Measurements from ENCODE around the gene IL31RA.
"Not testable (repeated sequence)": the region's sequence is repeated elsewhere in the genome, so short reads cannot be mapped to it uniquely, and the experiment has no call there.

DNA sequence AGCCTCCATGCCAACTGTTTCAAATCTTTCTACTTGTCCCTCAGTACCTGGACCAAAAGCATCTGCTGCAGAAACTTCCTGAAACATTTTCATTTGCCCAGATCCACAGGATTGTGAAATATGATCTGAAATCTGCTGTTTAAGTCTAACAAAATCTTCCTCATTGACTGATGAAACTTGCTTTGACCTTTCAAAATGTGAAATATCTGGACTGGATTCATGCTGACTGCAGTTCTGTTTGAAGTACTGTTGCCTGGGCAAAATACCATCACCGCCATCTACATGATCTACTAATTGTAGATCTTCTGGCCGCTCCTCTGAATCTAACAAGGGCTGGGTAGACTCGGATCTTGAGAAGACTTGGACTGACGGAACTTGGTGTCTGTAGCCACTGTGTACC, 90.0 kb downstream of the IL31RA start:
- TF ChIP-seq, protein P1, sequence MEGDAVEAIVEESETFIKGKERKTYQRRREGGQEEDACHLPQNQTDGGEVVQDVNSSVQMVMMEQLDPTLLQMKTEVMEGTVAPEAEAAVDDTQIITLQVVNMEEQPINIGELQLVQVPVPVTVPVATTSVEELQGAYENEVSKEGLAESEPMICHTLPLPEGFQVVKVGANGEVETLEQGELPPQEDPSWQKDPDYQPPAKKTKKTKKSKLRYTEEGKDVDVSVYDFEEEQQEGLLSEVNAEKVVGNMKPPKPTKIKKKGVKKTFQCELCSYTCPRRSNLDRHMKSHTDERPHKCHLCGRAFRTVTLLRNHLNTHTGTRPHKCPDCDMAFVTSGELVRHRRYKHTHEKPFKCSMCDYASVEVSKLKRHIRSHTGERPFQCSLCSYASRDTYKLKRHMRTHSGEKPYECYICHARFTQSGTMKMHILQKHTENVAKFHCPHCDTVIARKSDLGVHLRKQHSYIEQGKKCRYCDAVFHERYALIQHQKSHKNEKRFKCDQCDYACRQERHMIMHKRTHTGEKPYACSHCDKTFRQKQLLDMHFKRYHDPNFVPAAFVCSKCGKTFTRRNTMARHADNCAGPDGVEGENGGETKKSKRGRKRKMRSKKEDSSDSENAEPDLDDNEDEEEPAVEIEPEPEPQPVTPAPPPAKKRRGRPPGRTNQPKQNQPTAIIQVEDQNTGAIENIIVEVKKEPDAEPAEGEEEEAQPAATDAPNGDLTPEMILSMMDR (CRISPR knock-in tag; IDR thresholded peaks at IDR 0.05), result not testable (repeated sequence)
- not testable (repeated sequence) for TF ChIP-seq ZNF337 (CRISPR knock-in tag; IDR thresholded peaks at IDR 0.05; ENCODE audit: borderline replicate concordance, low read depth); ELF4 (CRISPR knock-in tag; IDR thresholded peaks at IDR 0.05; ENCODE audit: borderline replicate concordance); POLR2AphosphoS5 (IDR thresholded peaks at IDR 0.05; ENCODE audit: low read depth, low read length); ZFP36L2 (CRISPR knock-in tag; IDR thresholded peaks at IDR 0.05); EZH2 (conservative IDR thresholded peaks at IDR 0.05; ENCODE audit: low read depth, low read length)
- TF ChIP-seq, protein P2, sequence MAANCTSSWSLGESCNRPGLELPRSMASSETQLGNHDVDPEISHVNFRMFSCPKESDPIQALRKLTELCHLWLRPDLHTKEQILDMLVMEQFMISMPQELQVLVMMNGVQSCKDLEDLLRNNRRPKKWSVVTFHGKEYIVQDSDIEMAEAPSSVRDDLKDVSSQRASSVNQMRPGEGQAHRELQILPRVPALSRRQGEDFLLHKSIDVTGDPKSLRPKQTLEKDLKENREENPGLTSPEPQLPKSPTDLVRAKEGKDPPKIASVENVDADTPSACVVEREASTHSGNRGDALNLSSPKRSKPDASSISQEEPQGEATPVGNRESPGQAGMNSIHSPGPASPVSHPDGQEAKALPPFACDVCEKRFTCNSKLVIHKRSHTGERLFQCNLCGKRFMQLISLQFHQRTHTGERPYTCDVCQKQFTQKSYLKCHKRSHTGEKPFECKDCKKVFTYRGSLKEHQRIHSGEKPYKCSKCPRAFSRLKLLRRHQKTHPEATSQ (CRISPR knock-in tag; IDR thresholded peaks at IDR 0.05; ENCODE audit: borderline replicate concordance), result not testable (repeated sequence)
- TF ChIP-seq, protein P3, sequence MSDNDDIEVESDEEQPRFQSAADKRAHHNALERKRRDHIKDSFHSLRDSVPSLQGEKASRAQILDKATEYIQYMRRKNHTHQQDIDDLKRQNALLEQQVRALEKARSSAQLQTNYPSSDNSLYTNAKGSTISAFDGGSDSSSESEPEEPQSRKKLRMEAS (IDR thresholded peaks at IDR 0.05), result not testable (repeated sequence)
- TF ChIP-seq, protein P4, sequence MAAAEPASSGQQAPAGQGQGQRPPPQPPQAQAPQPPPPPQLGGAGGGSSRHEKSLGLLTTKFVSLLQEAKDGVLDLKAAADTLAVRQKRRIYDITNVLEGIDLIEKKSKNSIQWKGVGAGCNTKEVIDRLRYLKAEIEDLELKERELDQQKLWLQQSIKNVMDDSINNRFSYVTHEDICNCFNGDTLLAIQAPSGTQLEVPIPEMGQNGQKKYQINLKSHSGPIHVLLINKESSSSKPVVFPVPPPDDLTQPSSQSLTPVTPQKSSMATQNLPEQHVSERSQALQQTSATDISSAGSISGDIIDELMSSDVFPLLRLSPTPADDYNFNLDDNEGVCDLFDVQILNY (CRISPR knock-in tag; conservative IDR thresholded peaks at IDR 0.05), result not testable (repeated sequence)
- TF ChIP-seq, protein P5, sequence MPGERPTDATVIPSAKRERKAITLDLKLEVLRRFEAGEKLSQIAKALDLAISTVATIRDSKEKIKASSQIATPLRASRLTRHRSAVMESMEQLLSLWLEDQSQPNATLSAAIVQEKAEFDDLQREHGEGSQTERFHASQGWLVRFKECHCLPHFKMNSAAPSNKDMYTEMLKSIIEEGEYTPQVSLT (CRISPR knock-in tag; IDR thresholded peaks at IDR 0.05; ENCODE audit: borderline replicate concordance, low read depth), result not testable (repeated sequence)
- TF ChIP-seq, protein P6, sequence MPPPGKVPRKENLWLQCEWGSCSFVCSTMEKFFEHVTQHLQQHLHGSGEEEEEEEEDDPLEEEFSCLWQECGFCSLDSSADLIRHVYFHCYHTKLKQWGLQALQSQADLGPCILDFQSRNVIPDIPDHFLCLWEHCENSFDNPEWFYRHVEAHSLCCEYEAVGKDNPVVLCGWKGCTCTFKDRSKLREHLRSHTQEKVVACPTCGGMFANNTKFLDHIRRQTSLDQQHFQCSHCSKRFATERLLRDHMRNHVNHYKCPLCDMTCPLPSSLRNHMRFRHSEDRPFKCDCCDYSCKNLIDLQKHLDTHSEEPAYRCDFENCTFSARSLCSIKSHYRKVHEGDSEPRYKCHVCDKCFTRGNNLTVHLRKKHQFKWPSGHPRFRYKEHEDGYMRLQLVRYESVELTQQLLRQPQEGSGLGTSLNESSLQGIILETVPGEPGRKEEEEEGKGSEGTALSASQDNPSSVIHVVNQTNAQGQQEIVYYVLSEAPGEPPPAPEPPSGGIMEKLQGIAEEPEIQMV (CRISPR knock-in tag; IDR thresholded peaks at IDR 0.05; ENCODE audit: low read depth), result not testable (repeated sequence)
- TF ChIP-seq, protein P7, sequence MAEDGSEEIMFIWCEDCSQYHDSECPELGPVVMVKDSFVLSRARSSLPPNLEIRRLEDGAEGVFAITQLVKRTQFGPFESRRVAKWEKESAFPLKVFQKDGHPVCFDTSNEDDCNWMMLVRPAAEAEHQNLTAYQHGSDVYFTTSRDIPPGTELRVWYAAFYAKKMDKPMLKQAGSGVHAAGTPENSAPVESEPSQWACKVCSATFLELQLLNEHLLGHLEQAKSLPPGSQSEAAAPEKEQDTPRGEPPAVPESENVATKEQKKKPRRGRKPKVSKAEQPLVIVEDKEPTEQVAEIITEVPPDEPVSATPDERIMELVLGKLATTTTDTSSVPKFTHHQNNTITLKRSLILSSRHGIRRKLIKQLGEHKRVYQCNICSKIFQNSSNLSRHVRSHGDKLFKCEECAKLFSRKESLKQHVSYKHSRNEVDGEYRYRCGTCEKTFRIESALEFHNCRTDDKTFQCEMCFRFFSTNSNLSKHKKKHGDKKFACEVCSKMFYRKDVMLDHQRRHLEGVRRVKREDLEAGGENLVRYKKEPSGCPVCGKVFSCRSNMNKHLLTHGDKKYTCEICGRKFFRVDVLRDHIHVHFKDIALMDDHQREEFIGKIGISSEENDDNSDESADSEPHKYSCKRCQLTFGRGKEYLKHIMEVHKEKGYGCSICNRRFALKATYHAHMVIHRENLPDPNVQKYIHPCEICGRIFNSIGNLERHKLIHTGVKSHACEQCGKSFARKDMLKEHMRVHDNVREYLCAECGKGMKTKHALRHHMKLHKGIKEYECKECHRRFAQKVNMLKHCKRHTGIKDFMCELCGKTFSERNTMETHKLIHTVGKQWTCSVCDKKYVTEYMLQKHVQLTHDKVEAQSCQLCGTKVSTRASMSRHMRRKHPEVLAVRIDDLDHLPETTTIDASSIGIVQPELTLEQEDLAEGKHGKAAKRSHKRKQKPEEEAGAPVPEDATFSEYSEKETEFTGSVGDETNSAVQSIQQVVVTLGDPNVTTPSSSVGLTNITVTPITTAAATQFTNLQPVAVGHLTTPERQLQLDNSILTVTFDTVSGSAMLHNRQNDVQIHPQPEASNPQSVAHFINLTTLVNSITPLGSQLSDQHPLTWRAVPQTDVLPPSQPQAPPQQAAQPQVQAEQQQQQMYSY (CRISPR knock-in tag; IDR thresholded peaks at IDR 0.05), result not testable (repeated sequence)

All from HepG2 (cell line).